DOHH2 (cell line): ENCODE data around the gene PISD.

Experiments
- H3F3A ChIP-seq: fragments of 200-600 bp; sonication (generic), shearing (Covaris generic); 2 replicates; pipeline ENCODE4 v1.6.0; 2016; ENCODE audit warnings: antibody characterized with exemption, mild to moderate bottlenecking; ENCODE audit not compliant: control insufficient read depth, insufficient read depth
- H3K27ac ChIP-seq: fragments of 200-600 bp; sonication (generic); 2 replicates; pipeline ENCODE4 v1.5.1; 2014; ENCODE audit warnings: low read depth, mild to moderate bottlenecking, low read length, moderate library complexity
- H3K27me3 ChIP-seq: fragments of 200-600 bp; sonication (generic); 2 replicates; pipeline ENCODE4 v1.6.1; 2014; ENCODE audit warnings: mild to moderate bottlenecking, low read length, mixed read lengths; ENCODE audit not compliant: control insufficient read depth
- H3K36me3 ChIP-seq: fragments of 200-600 bp; sonication (generic); 2 replicates; pipeline ENCODE4 v1.6.1; 2014; ENCODE audit warnings: mild to moderate bottlenecking, low read length, moderate library complexity, mixed read lengths; ENCODE audit not compliant: control insufficient read depth
- H3K4me1 ChIP-seq: fragments of 200-600 bp; sonication (generic); 2 replicates; pipeline ENCODE4 v1.6.1; 2014; ENCODE audit warnings: mild to moderate bottlenecking, low read length, mixed read lengths; ENCODE audit not compliant: control insufficient read depth
- H3K4me2 ChIP-seq: fragments of 200-600 bp; sonication (generic); 2 replicates; pipeline ENCODE4 v1.6.0; 2014; ENCODE audit warnings: mild to moderate bottlenecking, low read length, moderate library complexity
- H3K4me3 ChIP-seq: fragments of 200-600 bp; sonication (generic); 2 replicates; pipeline ENCODE4 v1.5.1; 2014; ENCODE audit warnings: mild to moderate bottlenecking, low read length, mixed read lengths
- H3K79me2 ChIP-seq: fragments of 200-600 bp; sonication (generic); 2 replicates; pipeline ENCODE4 v1.6.1; 2014; ENCODE audit warnings: mild to moderate bottlenecking, low read length, mixed read lengths; ENCODE audit not compliant: control insufficient read depth
- H3K9me2 ChIP-seq: fragments of 200-600 bp; sonication (generic); replicated peaks from 2 replicates; pipeline ENCODE4 v1.6.1; 2014; ENCODE audit warnings: mild to moderate bottlenecking, low read length, mixed read lengths; ENCODE audit not compliant: control insufficient read depth
- H3K9me3 ChIP-seq: fragments of 200-600 bp; sonication (generic); 2 replicates; pipeline ENCODE4 v1.6.1; 2014; ENCODE audit warnings: antibody characterized with exemption, low read length, mixed read lengths; ENCODE audit not compliant: control insufficient read depth, insufficient read depth
- H4K20me1 ChIP-seq: fragments of 200-600 bp; sonication (generic); 2 replicates; pipeline ENCODE4 v1.6.0; 2014; ENCODE audit warnings: low read depth, mild to moderate bottlenecking, antibody characterized with exemption, low read length, moderate library complexity; ENCODE audit not compliant: control insufficient read depth, insufficient read depth
- EZH2phosphoT487 ChIP-seq: fragments of 200-600 bp; sonication (generic); IDR thresholded peaks from 2 replicates; pipeline ENCODE4 v1.6.1; 2017; ENCODE audit warnings: borderline replicate concordance, mild to moderate bottlenecking, antibody characterized with exemption, low read length, moderate library complexity, mixed read lengths
- TF ChIP-seq, protein P1 (sequence below): fragments of 200-600 bp; sonication (generic); IDR thresholded peaks from one replicate; pipeline ENCODE4 v1.5.1; 2014; ENCODE audit warnings: antibody characterized with exemption, mild to moderate bottlenecking, low read depth, low read length; ENCODE audit not compliant: poor library complexity, severe bottlenecking

Gene PISD

GRCh38 chr22:31612891-31613285, 49.1 kb downstream of the PISD start:
- H3K27me3 ChIP-seq: no peaks in the 10 kb centered on the region
- no peak overlapping the region for H3K27ac ChIP-seq
- peaks cover 69% of the 10 kb centered on the region for H3K36me3 ChIP-seq
- TF ChIP-seq, protein P1, sequence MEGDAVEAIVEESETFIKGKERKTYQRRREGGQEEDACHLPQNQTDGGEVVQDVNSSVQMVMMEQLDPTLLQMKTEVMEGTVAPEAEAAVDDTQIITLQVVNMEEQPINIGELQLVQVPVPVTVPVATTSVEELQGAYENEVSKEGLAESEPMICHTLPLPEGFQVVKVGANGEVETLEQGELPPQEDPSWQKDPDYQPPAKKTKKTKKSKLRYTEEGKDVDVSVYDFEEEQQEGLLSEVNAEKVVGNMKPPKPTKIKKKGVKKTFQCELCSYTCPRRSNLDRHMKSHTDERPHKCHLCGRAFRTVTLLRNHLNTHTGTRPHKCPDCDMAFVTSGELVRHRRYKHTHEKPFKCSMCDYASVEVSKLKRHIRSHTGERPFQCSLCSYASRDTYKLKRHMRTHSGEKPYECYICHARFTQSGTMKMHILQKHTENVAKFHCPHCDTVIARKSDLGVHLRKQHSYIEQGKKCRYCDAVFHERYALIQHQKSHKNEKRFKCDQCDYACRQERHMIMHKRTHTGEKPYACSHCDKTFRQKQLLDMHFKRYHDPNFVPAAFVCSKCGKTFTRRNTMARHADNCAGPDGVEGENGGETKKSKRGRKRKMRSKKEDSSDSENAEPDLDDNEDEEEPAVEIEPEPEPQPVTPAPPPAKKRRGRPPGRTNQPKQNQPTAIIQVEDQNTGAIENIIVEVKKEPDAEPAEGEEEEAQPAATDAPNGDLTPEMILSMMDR: no peak
- TF ChIP-seq EZH2phosphoT487: no peak
- no peaks in the 10 kb centered on the region; the same call in 1 of the 2 replicates for H4K20me1 ChIP-seq
- no peak overlapping the region for H3K4me2 ChIP-seq
- no peaks in the 10 kb centered on the region for H3K4me1 ChIP-seq
- no peaks in the 10 kb centered on the region for H3K9me3 ChIP-seq
- H3K79me2 ChIP-seq: no peaks in the 10 kb centered on the region
- H3K9me2 ChIP-seq: no peaks in the 10 kb centered on the region
- H3F3A ChIP-seq: 0 out of 2 replicates have a peak, but pooled peaks cover under 1% of the 10 kb centered on the region
- H3K4me3 ChIP-seq: no peak overlapping the region

DNA sequence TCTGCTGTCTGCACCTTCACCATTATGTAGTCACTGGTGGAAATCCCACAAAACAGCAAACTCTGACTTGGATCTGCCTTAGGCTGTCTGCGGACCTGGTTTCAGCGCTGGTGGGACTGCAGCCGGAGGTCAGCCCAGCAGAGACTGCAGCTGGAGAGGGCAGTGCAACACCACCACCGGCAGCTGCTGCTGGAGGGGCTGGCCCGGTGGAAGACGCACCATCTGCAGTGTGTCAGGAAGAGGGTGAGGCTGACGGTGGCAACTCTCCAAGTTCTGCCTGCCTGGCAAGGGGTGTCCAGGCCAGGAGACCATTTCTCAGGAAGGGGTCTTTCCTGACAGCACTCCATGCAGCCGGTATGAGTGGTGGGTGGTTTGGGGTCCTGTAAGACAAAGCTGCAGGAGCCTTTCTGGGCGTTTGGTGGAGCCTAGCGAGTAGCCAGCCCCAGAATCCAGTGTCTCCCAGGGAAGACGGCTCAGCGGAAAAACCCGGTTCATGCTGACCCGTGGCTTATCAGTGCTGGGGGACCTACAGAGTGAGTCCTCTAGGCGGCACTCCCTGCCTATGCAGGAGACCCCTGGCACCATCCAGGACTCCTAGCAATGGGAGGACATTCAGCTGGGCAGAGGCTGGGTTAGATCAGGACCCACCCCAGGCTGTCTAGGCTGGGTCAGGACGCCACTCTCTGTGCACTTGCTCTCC, 50.8 kb downstream of the PISD start:
- TF ChIP-seq EZH2phosphoT487: no peak
- TF ChIP-seq, protein P1: no peak
- no peaks in the 10 kb centered on the region for H4K20me1 ChIP-seq
- H3K9me3 ChIP-seq: no peaks in the 10 kb centered on the region
- H3K27me3 ChIP-seq: no peaks in the 10 kb centered on the region
- peaks cover 58% of the 10 kb centered on the region for H3K36me3 ChIP-seq
- H3K9me2 ChIP-seq: no peaks in the 10 kb centered on the region
- H3K4me3 ChIP-seq: no peak overlapping the region
- no peaks in the 10 kb centered on the region for H3K4me1 ChIP-seq
- H3K27ac ChIP-seq: no peak overlapping the region
- H3K4me2 ChIP-seq: no peak overlapping the region
- no peaks in the 10 kb centered on the region; the same call in 1 of the 2 replicates for H3F3A ChIP-seq
- H3K79me2 ChIP-seq: no peaks in the 10 kb centered on the region

GRCh38 chr22:31610611-31611010, 51.4 kb downstream of the PISD start:
- TF ChIP-seq EZH2phosphoT487: no peak
- TF ChIP-seq, protein P1: no peak
- no peak overlapping the region for H3K4me2 ChIP-seq
- H3K79me2 ChIP-seq: no peaks in the 10 kb centered on the region
- no peaks in the 10 kb centered on the region for H3K9me3 ChIP-seq
- no peak overlapping the region for H3K27ac ChIP-seq
- H4K20me1 ChIP-seq: no peaks in the 10 kb centered on the region
- no peaks in the 10 kb centered on the region; the same call in 1 of the 2 replicates for H3F3A ChIP-seq
- H3K9me2 ChIP-seq: no peaks in the 10 kb centered on the region
- H3K4me1 ChIP-seq: no peaks in the 10 kb centered on the region
- peaks cover 62% of the 10 kb centered on the region for H3K36me3 ChIP-seq
- H3K4me3 ChIP-seq: no peak overlapping the region
- no peaks in the 10 kb centered on the region for H3K27me3 ChIP-seq
